HepG2 (cell line): ENCODE results near the gene VWA3A. TPM values are rescaled to one million over a fixed set of nuclear protein-coding genes. Genes with fewer than 3 reads are reported as not detected.
"Not testable (repeated sequence)": the region's sequence is repeated elsewhere in the genome, so short reads cannot be mapped to it uniquely, and the experiment has no call there.

Experiments
- ATAC-seq: fragments of 200-7000 bp; cut with Tn5 transposase; 3 replicates; pipeline ENCODE4 v1.9.1; 2020; ENCODE audit warnings: mild to moderate bottlenecking, moderate library complexity
- BruUV-seq: library from RNA; stranded (reverse); fragments of 400-500 nt; replicated peaks from 2 replicates; lab custom pipeline; 2021; lab: Mats Ljungman, UMichigan
- CTCF ChIA-PET: fragments of 300-600 bp; formaldehyde crosslinking; extraction: SDS; loops from one replicate; lab custom pipeline; 2021; ENCODE audit warnings: low total read pairs, inconsistent platforms, low intra/inter-chr PET ratio; lab: Yijun Ruan, JAX
- POLR2A ChIA-PET: fragments of 350-600 bp; sonication (Branson Sonifier 250); formaldehyde crosslinking; loops from one replicate; lab custom pipeline; 2020; ENCODE audit warnings: antibody characterized with exemption, inconsistent platforms; lab: Yijun Ruan, JAX
- DNase-seq: peaks from one replicate; pipeline ENCODE4 v3.0.0-alpha.2; 2015; ENCODE audit warnings: low spot score
- FAIRE-seq: peaks from 3 replicates; lab custom pipeline; 2011; peaks lifted over from hg19 to GRCh38; lab: Jason Lieb, UNC
- H2AFZ ChIP-seq: one replicate; pipeline ENCODE4 v1.6.1; 2011; ENCODE audit warnings: low read length, inconsistent platforms
- H3K27ac ChIP-seq: fragments of 300-600 bp; 3 replicates; pipeline ENCODE4 v1.8.0; 2011; ENCODE audit warnings: mixed run types, mild to moderate bottlenecking, mixed read lengths, low read length, inconsistent platforms; ENCODE audit not compliant: insufficient read depth; ENCODE audit errors: extremely low read length
- H3K27me3 ChIP-seq, 2 experiments: fragments of 200-600 bp in 1 of 2; 2 replicates in 1 of 2; 3 replicates in 1 of 2; pipeline versions ENCODE4 v1.6.0 to v1.8.0; 2011; ENCODE audit warnings: low read length in 2 of 2, mild to moderate bottlenecking in 2 of 2, moderate library complexity in 2 of 2, inconsistent platforms in 1 of 2; ENCODE audit not compliant: insufficient read depth in 2 of 2, control insufficient read depth in 1 of 2
- H3K36me3 ChIP-seq, 2 experiments: fragments of 200-600 bp in 1 of 2; replicated peaks in 1 of 2; 2 replicates in 1 of 2; 3 replicates in 1 of 2; pipeline versions ENCODE4 v1.5.1 to v1.8.0; 2011; ENCODE audit warnings: low read length in 2 of 2, inconsistent platforms in 1 of 2; ENCODE audit not compliant: insufficient read depth in 2 of 2, control insufficient read depth in 1 of 2
- H3K4me1 ChIP-seq: 2 replicates; pipeline ENCODE4 v1.5.1; 2012; ENCODE audit warnings: low read length, inconsistent platforms; ENCODE audit not compliant: insufficient read depth
- H3K4me2 ChIP-seq: 2 replicates; pipeline ENCODE4 v1.6.0; 2011; ENCODE audit warnings: low read depth, low read length, inconsistent platforms
- H3K4me3 ChIP-seq, 3 experiments: fragments of 200-600 bp in 1 of 3; sonication (generic), shearing (Covaris generic) in 1 of 3; replicated peaks in 1 of 3; 2 replicates each; pipeline ENCODE4 v1.5.1; 2011 to 2016; ENCODE audit warnings: low read length in 3 of 3, inconsistent platforms in 2 of 3, low read depth in 2 of 3, mild to moderate bottlenecking in 2 of 3, control low read depth in 1 of 3, mixed read lengths in 1 of 3; ENCODE audit not compliant: insufficient read depth in 1 of 3
- H3K79me2 ChIP-seq: one replicate; pipeline ENCODE4 v1.6.1; 2011; ENCODE audit warnings: low read length, inconsistent platforms; ENCODE audit not compliant: insufficient read depth
- H3K9ac ChIP-seq: 2 replicates; pipeline ENCODE4 v1.6.0; 2011; ENCODE audit warnings: mild to moderate bottlenecking, low read depth, low read length, inconsistent platforms; ENCODE audit not compliant: insufficient read depth
- H3K9me3 ChIP-seq: 2 replicates; pipeline ENCODE4 v1.5.1; 2012; ENCODE audit warnings: mild to moderate bottlenecking, low read length
- H4K20me1 ChIP-seq: 2 replicates; pipeline ENCODE4 v1.6.0; 2011; ENCODE audit warnings: inconsistent platforms, mild to moderate bottlenecking, low read length, moderate library complexity; ENCODE audit not compliant: insufficient read depth
- CSRNP1 ChIP-seq: sonication (generic); formaldehyde crosslinking; IDR thresholded peaks from 2 replicates; pipeline ENCODE4 v1.8.1; 2023; ENCODE audit warnings: mild to moderate bottlenecking, missing genetic modification reagents
- EP300 ChIP-seq, 3 experiments: sonication (generic) in 1 of 3; formaldehyde crosslinking in 1 of 3; IDR thresholded peaks; 2 replicates each; pipeline versions ENCODE4 v1.5.1 to v1.6.1; 2011 to 2020; ENCODE audit warnings: low read depth in 2 of 3, low read length in 2 of 3, borderline replicate concordance in 1 of 3, improper control_type of control experiment in 1 of 3, mild to moderate bottlenecking in 1 of 3, missing genetic modification reagents in 1 of 3, moderate library complexity in 1 of 3
- HMG20A ChIP-seq: IDR thresholded peaks from 2 replicates; pipeline ENCODE4 v1.6.1; 2016; ENCODE audit warnings: borderline replicate concordance
- MTERF4 ChIP-seq: sonication (generic); formaldehyde crosslinking; IDR thresholded peaks from 2 replicates; pipeline ENCODE4 v1.8.0; 2023; ENCODE audit warnings: mild to moderate bottlenecking, missing genetic modification reagents
- RFX1 ChIP-seq: fragments of 450-650 bp; IDR thresholded peaks from 2 replicates; pipeline ENCODE4 v1.6.1; 2017
- SP5 ChIP-seq: IDR thresholded peaks from 2 replicates; pipeline ENCODE4 v1.6.1; 2016; ENCODE audit warnings: low read depth, borderline replicate concordance
- ZFY ChIP-seq: sonication (generic); formaldehyde crosslinking; IDR thresholded peaks from 2 replicates; pipeline ENCODE4 v1.4.0; 2020; ENCODE audit warnings: missing genetic modification reagents
- ZHX1 ChIP-seq: sonication (generic); formaldehyde crosslinking; IDR thresholded peaks from 2 replicates; pipeline ENCODE4 v1.8.1; 2022; ENCODE audit warnings: low read depth, mild to moderate bottlenecking, missing genetic modification reagents
- ZNF274 ChIP-seq: sonication (generic); formaldehyde crosslinking; IDR thresholded peaks from 2 replicates; pipeline ENCODE4 v1.5.1; 2020; ENCODE audit warnings: mild to moderate bottlenecking, missing genetic modification reagents
- ZNF33B ChIP-seq: sonication (generic); formaldehyde crosslinking; IDR thresholded peaks from 2 replicates; pipeline ENCODE4 v1.5.1; 2020; ENCODE audit warnings: mild to moderate bottlenecking, missing genetic modification reagents
- ZNF547 ChIP-seq: sonication (generic); formaldehyde crosslinking; IDR thresholded peaks from 2 replicates; pipeline ENCODE4 v1.5.1; 2020; ENCODE audit warnings: mild to moderate bottlenecking, missing genetic modification reagents
- ZNF572 ChIP-seq: sonication (generic); formaldehyde crosslinking; IDR thresholded peaks from 2 replicates; pipeline ENCODE4 v1.5.1; 2020; ENCODE audit warnings: mild to moderate bottlenecking, missing genetic modification reagents
- ZNF598 ChIP-seq: sonication (generic); formaldehyde crosslinking; IDR thresholded peaks from 2 replicates; pipeline ENCODE4 v1.5.1; 2020; ENCODE audit warnings: mild to moderate bottlenecking, missing genetic modification reagents, borderline replicate concordance
- ZSCAN20 ChIP-seq: sonication (generic); formaldehyde crosslinking; IDR thresholded peaks from 2 replicates; pipeline ENCODE4 v1.4.0; 2020; ENCODE audit warnings: missing genetic modification reagents, mild to moderate bottlenecking, borderline replicate concordance
- ZZZ3 ChIP-seq: sonication (generic); formaldehyde crosslinking; IDR thresholded peaks from 2 replicates; pipeline ENCODE4 v1.4.0; 2020; ENCODE audit warnings: missing genetic modification reagents, mild to moderate bottlenecking, borderline replicate concordance
- WGBS: methylation state at CpG from one replicate; pipeline ENCODE4 v1.1.6; 2017; ENCODE audit warnings: low lambda C conversion rate; 5-methylcytosine and 5-hydroxymethylcytosine counted together
- in situ Hi-C: cut with HindIII; loops from 2 replicates; pipeline ENCODE4 v1.10.0; 2017; ENCODE audit warnings: low pct_unique_long_range_greater_than_20kb; ENCODE audit not compliant: extremely low pct_ligation_motif_present
- intact Hi-C: fragments of 100-400 bp; cut with micrococcal nuclease; formaldehyde crosslinking; loops from one replicate; pipeline ENCODE4 v1.10.0; 2022; ENCODE audit not compliant: unreplicated experiment
- polyA plus RNA-seq, 8 experiments: library from polyadenylated mRNA; depleted of rRNA in 3 of 8; stranded (reverse) in 7 of 8; unstranded in 1 of 8; fragments of >200 nt; fragmentation: Illumina TruSeq in 4 of 8; extraction: Trizol in 4 of 8; gene quantifications; 2 replicates each; pipeline versions ENCODE4 v1.2.1 to v1.2.3, GENCODE V29; 2011 to 2016; ENCODE audit warnings: low read depth in 4 of 8, missing spikeins in 1 of 8, mixed read lengths in 1 of 8; ENCODE audit not compliant: insufficient read depth in 1 of 8
- total RNA-seq, 5 experiments: library from RNA; depleted of rRNA; stranded (reverse); fragments of >200 nt; fragmentation: Illumina TruSeq; extraction: Trizol; gene quantifications; 2 replicates each; pipeline ENCODE4 v1.2.3, GENCODE V29; 2016; ENCODE audit warnings: low read depth in 1 of 5

Gene VWA3A
- total and polyA plus RNA-seq, 2 of the 13 experiments (the other 11 are each of a cell fraction or from before 2014, with no cell fraction given) = 0.03 to 0.07 TPM

DNA sequence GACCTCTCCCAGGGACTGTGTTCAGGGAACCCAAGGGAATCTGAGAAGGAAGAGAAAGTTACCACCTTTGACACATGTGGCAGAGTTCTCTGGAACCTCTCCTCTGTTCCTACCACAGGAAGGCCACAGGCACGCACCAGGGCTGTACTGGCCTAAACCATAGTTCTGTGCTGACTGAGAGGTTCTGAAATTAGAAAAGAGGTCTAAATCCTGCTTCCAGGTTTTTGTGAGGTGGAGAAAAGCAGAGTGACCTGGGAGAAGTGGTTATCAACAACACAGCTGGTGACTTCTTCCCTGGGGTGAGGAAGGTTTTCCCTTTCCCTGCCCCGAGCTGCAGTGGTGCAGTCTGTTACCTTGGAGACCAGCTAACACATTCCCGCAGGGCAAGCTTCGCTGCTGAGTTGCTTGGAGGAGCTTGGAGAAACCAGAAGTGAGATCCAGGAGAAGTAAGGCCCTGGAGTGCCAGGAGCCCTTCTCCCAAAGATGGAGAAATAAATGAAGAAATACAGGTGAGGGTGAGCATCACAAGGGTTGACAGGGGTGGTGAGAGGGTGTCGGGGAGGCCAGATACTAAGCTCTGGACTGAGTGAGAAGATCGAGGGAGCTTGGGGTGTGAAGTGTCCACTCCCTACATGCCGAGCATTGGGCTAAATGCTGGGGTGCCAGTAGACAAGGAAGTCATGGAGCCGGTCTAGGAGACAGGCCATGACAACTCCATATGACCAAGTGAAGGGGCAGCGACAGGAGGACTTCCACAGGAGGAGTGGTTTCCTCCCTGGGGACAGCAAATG is at the start of gene VWA3A (continued):
- no peak for TF ChIP-seq ZHX1 (CRISPR knock-in tag)
- no peak for TF ChIP-seq ZFY
- TF ChIP-seq CSRNP1 (CRISPR knock-in tag) = 0 out of 2 replicates have a peak, but pooled peaks have one; percentile 48
- TF ChIP-seq ZNF547 (CRISPR knock-in tag) = no peak
- TF ChIP-seq ZZZ3 (CRISPR knock-in tag) = no peak
- peak; percentile 65; the same call in 1 of the 2 replicates for TF ChIP-seq RFX1
- TF ChIP-seq MTERF4 (CRISPR knock-in tag) = 0 out of 2 replicates have a peak, but pooled peaks have one; percentile 61
- 0 out of 2 replicates have a peak, but pooled peaks have one; percentile 42 for TF ChIP-seq ZNF274 (CRISPR knock-in tag)
- TF ChIP-seq ZNF33B (CRISPR knock-in tag) = no peak
- 0 out of 2 replicates have a peak, but pooled peaks have one; percentile 27 for TF ChIP-seq ZNF572
- peak; percentile 28; the same call in 1 of the 2 replicates for TF ChIP-seq ZNF598 (CRISPR knock-in tag)
- TF ChIP-seq SP5 (CRISPR knock-in tag) = no peak
- no peak for TF ChIP-seq ZSCAN20 (CRISPR knock-in tag)
- 0 out of 4 replicates have a peak, but pooled peaks of 1 of the 2 experiments have one; percentile 2 for TF ChIP-seq EP300 (IDR thresholded peaks at IDR 0.05; ENCODE audit: low read depth in 2 of 2, low read length in 2 of 2)
- no peak for TF ChIP-seq EP300 (CRISPR knock-in tag; IDR thresholded peaks at IDR 0.05; ENCODE audit: borderline replicate concordance)
- TF ChIP-seq HMG20A (CRISPR knock-in tag) = no peak

GRCh38 chr16:22043882-22044281 is 48.5 kb upstream of the VWA3A start:
- in situ Hi-C loops, H3K79me2 ChIP-seq: not testable (repeated sequence)
- WGBS = 96% methylated on average over 3 of the region's 3 CpGs

More at GRCh38 chr16:22043882-22044281, 48.5 kb upstream of the VWA3A start:
- BruUV-seq, DNase-seq, CTCF ChIA-PET, H3K9me3 ChIP-seq, FAIRE-seq, H4K20me1 ChIP-seq, ATAC-seq, H3K4me2 ChIP-seq, H2AFZ ChIP-seq, H3K27me3 ChIP-seq, POLR2A ChIA-PET, intact Hi-C loops, H3K27ac ChIP-seq, H3K4me1 ChIP-seq, H3K9ac ChIP-seq, H3K36me3 ChIP-seq, H3K4me3 ChIP-seq: not testable (repeated sequence)
